ENCODE results near the gene RPL31.

Gene RPL31

GRCh38 chr2:101007415-101008345, 5.6 kb downstream of the RPL31 start:
- Histone ChIP-seq H3K79me2 (ENCODE audit: insufficient read depth, low read length) (peaks cover 36% of the 10 kb centered on the region), H3K9ac (ENCODE audit: low read depth, low read length) (no peak overlapping the region), H3K36me3 (ENCODE audit: insufficient read depth, low read length) (peaks cover 74% of the 10 kb centered on the region)

GRCh38 chr2:101011152-101011551, 9.1 kb downstream of the RPL31 start:
- no peak for ATAC-seq (ENCODE audit: insufficient read depth, low read depth)
- no peak for DNase-seq
- H3K4me2 ChIP-seq (ENCODE audit: insufficient read depth, low read length), result no peak overlapping the region
- no peaks in the 10 kb centered on the region for H3K9me3 ChIP-seq (ENCODE audit: insufficient read depth, low read length, severe bottlenecking)
- H3K27me3 ChIP-seq (ENCODE audit: insufficient read depth, low read length, poor library complexity), result no peaks in the 10 kb centered on the region
- H3K4me1 ChIP-seq (ENCODE audit: insufficient read depth, low read length), result no peaks in the 10 kb centered on the region
- no peak overlapping the region for H2AFZ ChIP-seq (ENCODE audit: low read depth, low read length)
- peaks cover 3% of the 10 kb centered on the region; the same call in 1 of the 2 replicates for H3K79me2 ChIP-seq (ENCODE audit: insufficient read depth, low read length)
- H4K20me1 ChIP-seq (ENCODE audit: insufficient read depth, low read length), result no peaks in the 10 kb centered on the region
- H3K36me3 ChIP-seq (ENCODE audit: insufficient read depth, low read length), result peaks cover 51% of the 10 kb centered on the region; the same call in 1 of the 2 replicates
- no peak overlapping the region for H3K4me3 ChIP-seq (ENCODE audit: low read depth in 1 of 2, low read length in 2 of 2)
- no peak overlapping the region for H3K9ac ChIP-seq (ENCODE audit: low read depth, low read length)
- no peak overlapping the region for H3K27ac ChIP-seq (ENCODE audit: low read length)
- TF ChIP-seq CTCF (IDR thresholded peaks at IDR 0.05; ENCODE audit: borderline replicate concordance, extremely low read depth, low read length, poor library complexity, severe bottlenecking) (no peak), EZH2 (IDR thresholded peaks at IDR 0.05; ENCODE audit: borderline replicate concordance, low read depth, low read length, severe bottlenecking) (no peak)

More at GRCh38 chr2:101007415-101008345, 5.6 kb downstream of the RPL31 start:
- Histone ChIP-seq H3K4me1 (ENCODE audit: insufficient read depth, low read length) (peaks cover 21% of the 10 kb centered on the region), H2AFZ (ENCODE audit: low read depth, low read length) (no peak overlapping the region), H3K27me3 (ENCODE audit: insufficient read depth, low read length, poor library complexity) (no peaks in the 10 kb centered on the region), H3K9me3 (ENCODE audit: insufficient read depth, low read length, severe bottlenecking) (no peaks in the 10 kb centered on the region), H4K20me1 (ENCODE audit: insufficient read depth, low read length) (peaks cover 27% of the 10 kb centered on the region; the same call in 1 of the 2 replicates), H3K4me2 (ENCODE audit: insufficient read depth, low read length) (no peak overlapping the region), H3K4me3 (ENCODE audit: low read depth in 1 of 2, low read length in 2 of 2) (no peak overlapping the region), H3K27ac (ENCODE audit: low read length) (no peak overlapping the region)
- ATAC-seq (ENCODE audit: insufficient read depth, low read depth), result peak; percentile 21; the same call in 1 of the 3 replicates
- no peak for DNase-seq
- TF ChIP-seq CTCF (IDR thresholded peaks at IDR 0.05; ENCODE audit: borderline replicate concordance, extremely low read depth, low read length, poor library complexity, severe bottlenecking) (no peak), EZH2 (IDR thresholded peaks at IDR 0.05; ENCODE audit: borderline replicate concordance, low read depth, low read length, severe bottlenecking) (no peak)

DNA sequence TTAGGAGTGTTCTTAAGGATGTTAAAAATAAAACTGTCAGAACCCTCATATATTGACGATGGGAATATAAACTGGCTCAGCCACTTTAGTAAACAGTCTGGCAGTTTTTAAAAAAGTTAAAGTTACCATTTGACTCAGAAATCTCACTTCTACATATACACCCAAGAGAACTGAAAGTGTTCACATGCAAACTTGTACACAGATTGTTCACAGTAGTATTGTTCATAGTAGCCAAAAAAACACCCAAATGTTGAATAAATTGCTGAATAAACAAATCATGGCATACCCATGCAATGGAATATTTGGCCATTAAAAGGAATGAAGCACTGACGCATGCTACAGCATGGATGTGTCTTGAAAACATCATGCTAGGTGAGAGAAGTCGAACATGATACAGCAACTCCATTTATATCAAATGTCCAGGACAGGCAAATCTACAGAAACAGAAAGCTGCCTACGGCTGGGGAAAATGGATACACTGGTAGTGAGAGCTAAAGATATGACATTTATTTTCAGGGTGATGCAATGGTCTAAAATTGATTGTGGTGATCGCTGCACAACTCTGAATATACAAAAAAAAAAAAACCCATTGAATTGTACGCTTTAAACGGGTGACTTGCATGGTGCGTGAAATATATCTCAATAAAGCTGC, 10.1 kb downstream of the RPL31 start:
- Histone ChIP-seq H3K4me1 (ENCODE audit: insufficient read depth, low read length) (no peaks in the 10 kb centered on the region), H3K4me3 (ENCODE audit: low read depth in 1 of 2, low read length in 2 of 2) (no peak overlapping the region), H3K36me3 (ENCODE audit: insufficient read depth, low read length) (peaks cover 40% of the 10 kb centered on the region; the same call in 1 of the 2 replicates), H3K79me2 (ENCODE audit: insufficient read depth, low read length) (peaks cover 3% of the 10 kb centered on the region; the same call in 1 of the 2 replicates), H3K9me3 (ENCODE audit: insufficient read depth, low read length, severe bottlenecking) (no peaks in the 10 kb centered on the region), H3K9ac (ENCODE audit: low read depth, low read length) (no peak overlapping the region), H3K27me3 (ENCODE audit: insufficient read depth, low read length, poor library complexity) (no peaks in the 10 kb centered on the region), H2AFZ (ENCODE audit: low read depth, low read length) (no peak overlapping the region), H4K20me1 (ENCODE audit: insufficient read depth, low read length) (no peaks in the 10 kb centered on the region), H3K27ac (ENCODE audit: low read length) (no peak overlapping the region), H3K4me2 (ENCODE audit: insufficient read depth, low read length) (no peak overlapping the region)
- DNase-seq (no peak), ATAC-seq (ENCODE audit: insufficient read depth, low read depth) (no peak)
- no peak for TF ChIP-seq EZH2 (IDR thresholded peaks at IDR 0.05; ENCODE audit: borderline replicate concordance, low read depth, low read length, severe bottlenecking)
